GM23338 (cell line): ENCODE results near the gene ALAD. TPM values are rescaled to one million over a fixed set of nuclear protein-coding genes. Genes with fewer than 3 reads are reported as not detected.

Experiments used
- ATAC-seq: fragments of 200-7000 bp; cut with Tn5 transposase; 3 replicates; pipeline ENCODE4 v1.9.1; 2020
- DNase-seq: peaks from one replicate; pipeline ENCODE4 v3.0.0-alpha.2; 2015; ENCODE audit warnings: low spot score
- H2AFZ ChIP-seq: fragments of 200-600 bp; sonication (generic); 2 replicates; pipeline ENCODE4 v1.8.0; 2016; ENCODE audit warnings: antibody characterized with exemption, mild to moderate bottlenecking, moderate library complexity
- H3F3A ChIP-seq: fragments of 200-600 bp; sonication (generic); replicated peaks from 2 replicates; pipeline ENCODE4 v1.8.0; 2017; ENCODE audit warnings: antibody characterized with exemption, mixed run types, low read depth
- H3K27ac ChIP-seq: fragments of 200-600 bp; sonication (generic); 2 replicates; pipeline ENCODE4 v1.6.1; 2016; ENCODE audit warnings: low read depth
- H3K27me3 ChIP-seq: fragments of 200-600 bp; sonication (generic); 2 replicates; pipeline ENCODE4 v1.8.0; 2016; ENCODE audit warnings: mild to moderate bottlenecking, mixed run types, moderate library complexity; ENCODE audit not compliant: insufficient read depth
- H3K36me3 ChIP-seq: fragments of 200-600 bp; sonication (generic); 2 replicates; pipeline ENCODE4 v1.8.0; 2016; ENCODE audit warnings: mild to moderate bottlenecking; ENCODE audit not compliant: insufficient read depth
- H3K4me1 ChIP-seq: fragments of 200-600 bp; sonication (generic); 2 replicates; pipeline ENCODE4 v1.8.0; 2016; ENCODE audit warnings: mild to moderate bottlenecking, moderate library complexity; ENCODE audit not compliant: insufficient read depth
- H3K4me2 ChIP-seq: fragments of 200-600 bp; sonication (generic); 2 replicates; pipeline ENCODE4 v1.7.1; 2017; ENCODE audit warnings: mixed run types
- H3K4me3 ChIP-seq: fragments of 200-600 bp; sonication (generic); 2 replicates; pipeline ENCODE4 v1.6.1; 2016; ENCODE audit warnings: mixed run types
- H3K79me2 ChIP-seq: fragments of 200-600 bp; sonication (generic); replicated peaks from 2 replicates; pipeline ENCODE4 v1.8.0; 2017; ENCODE audit warnings: mild to moderate bottlenecking; ENCODE audit not compliant: insufficient read depth
- H3K9me2 ChIP-seq: fragments of 200-600 bp; sonication (generic); 2 replicates; pipeline ENCODE4 v1.8.0; 2017; ENCODE audit not compliant: insufficient read depth
- H4K20me1 ChIP-seq: fragments of 200-600 bp; sonication (generic); replicated peaks from 2 replicates; pipeline ENCODE4 v1.8.0; 2017; ENCODE audit warnings: mild to moderate bottlenecking; ENCODE audit not compliant: insufficient read depth
- H3K27ac Mint-ChIP-seq: 2 replicates; pipeline ENCODE4 v1.8.0; 2020; ENCODE audit warnings: inconsistent platforms, mild to moderate bottlenecking, moderate library complexity, mixed read lengths
- H3K27me3 Mint-ChIP-seq: 3 replicates; pipeline ENCODE4 v1.8.0; 2022; ENCODE audit warnings: low read depth, mild to moderate bottlenecking, moderate library complexity, mixed read lengths, inconsistent platforms; ENCODE audit not compliant: insufficient read depth, poor library complexity
- H3K36me3 Mint-ChIP-seq: 3 replicates; pipeline ENCODE4 v1.8.0; 2021; ENCODE audit warnings: low read depth, mild to moderate bottlenecking, inconsistent platforms, moderate library complexity, mixed read lengths
- H3K4me1 Mint-ChIP-seq: 3 replicates; pipeline ENCODE4 v1.8.0; 2020; ENCODE audit warnings: mild to moderate bottlenecking, inconsistent platforms, mixed read lengths
- H3K4me3 Mint-ChIP-seq: 3 replicates; pipeline ENCODE4 v1.8.0; 2021; ENCODE audit warnings: moderate library complexity, mild to moderate bottlenecking, inconsistent platforms, mixed read lengths
- H3K9me3 Mint-ChIP-seq: 3 replicates; pipeline ENCODE4 v1.8.0; 2020; ENCODE audit warnings: moderate library complexity, mild to moderate bottlenecking, inconsistent platforms, mixed read lengths
- CTCF ChIP-seq, 2 experiments: fragments of 200-600 bp in 1 of 2; sonication (generic) in 1 of 2; conservative IDR thresholded peaks; 2 replicates each; pipeline versions ENCODE4 v1.5.1 to v1.6.1; 2016 to 2017; ENCODE audit warnings: antibody characterized with exemption in 2 of 2, low read depth in 2 of 2, mild to moderate bottlenecking in 2 of 2, moderate library complexity in 1 of 2
- ETS1 ChIP-seq: IDR thresholded peaks from 2 replicates; pipeline ENCODE4 v1.6.1; 2016; ENCODE audit warnings: antibody characterized with exemption
- EZH2 ChIP-seq: fragments of 200-600 bp; sonication (generic); IDR thresholded peaks from one replicate; pipeline ENCODE4 v1.8.0; 2017; ENCODE audit warnings: antibody characterized with exemption, mild to moderate bottlenecking, low read depth; ENCODE audit not compliant: unreplicated experiment
- EZH2phosphoT487 ChIP-seq: fragments of 200-600 bp; sonication (generic); IDR thresholded peaks from one replicate; pipeline ENCODE4 v1.8.1; 2018; ENCODE audit warnings: antibody characterized with exemption; ENCODE audit not compliant: unreplicated experiment
- NANOG ChIP-seq: IDR thresholded peaks from 2 replicates; pipeline ENCODE4 v1.6.1; 2016; ENCODE audit warnings: antibody characterized with exemption, borderline replicate concordance
- POLR2AphosphoS5 ChIP-seq: IDR thresholded peaks from 2 replicates; pipeline ENCODE4 v1.6.1; 2016; ENCODE audit warnings: antibody characterized with exemption, low read depth
- STAT1 ChIP-seq: IDR thresholded peaks from one replicate; pipeline ENCODE4 v1.6.1; 2016; ENCODE audit warnings: antibody characterized with exemption; ENCODE audit not compliant: unreplicated experiment
- ZNF114 ChIP-seq: fragments of 250-450 bp; sonication (Bioruptor Pico); IDR thresholded peaks from 2 replicates; pipeline ENCODE4 v1.5.0; 2020; ENCODE audit warnings: mild to moderate bottlenecking, moderate library complexity
- ZNF462 ChIP-seq: fragments of 250-450 bp; sonication (Bioruptor Pico); IDR thresholded peaks from 2 replicates; pipeline ENCODE4 v1.5.0; 2020; ENCODE audit warnings: mild to moderate bottlenecking, moderate library complexity
- polyA plus RNA-seq: library from polyadenylated mRNA; unstranded; fragments of >200 nt; fragmentation: Nextera tagmentation; extraction: Ambion mirVana; gene quantifications from 2 replicates; pipeline ENCODE4 v1.2.1, GENCODE V29; 2016
- total RNA-seq: library from RNA; depleted of rRNA; stranded (reverse); fragments of >200 nt; shearing (Covaris generic); gene quantifications from 2 replicates; pipeline ENCODE4 v1.2.3, GENCODE V29; 2014

The ALAD gene
- total and polyA plus RNA-seq, 2 experiments from 2014 or later, result 7.1 to 10.1 TPM

- Mint-ChIP-seq H3K27ac (no peak overlapping the region), H3K36me3 (no peaks in the 10 kb centered on the region; the same call in 2 of the 3 replicates), H3K4me1 (peaks cover 4% of the 10 kb centered on the region; the same call in 2 of the 3 replicates), H3K27me3 (peaks cover 8% of the 10 kb centered on the region), H3K4me3 (peak overlapping the region; percentile 85), H3K9me3 (no peaks in the 10 kb centered on the region)
- Histone ChIP-seq H3K27me3 (no peaks in the 10 kb centered on the region), H3K4me3 (peak overlapping the region; percentile 92; the same call in 1 of the 2 replicates), H3F3A (0 out of 2 replicates have a peak, but pooled peaks cover 3% of the 10 kb centered on the region), H4K20me1 (no peaks in the 10 kb centered on the region), H3K4me1 (no peaks in the 10 kb centered on the region), H3K4me2 (peak overlapping the region; percentile 79; the same call in 1 of the 2 replicates), H2AFZ (no peak overlapping the region), H3K36me3 (no peaks in the 10 kb centered on the region), H3K9me2 (no peaks in the 10 kb centered on the region), H3K79me2 (no peaks in the 10 kb centered on the region), H3K27ac (no peak overlapping the region)
- DNase-seq (no peak), ATAC-seq (no peak)
- no peak for TF ChIP-seq EZH2
- no peak for TF ChIP-seq ZNF114 (CRISPR knock-in tag)
- no peak for TF ChIP-seq EZH2phosphoT487
- no peak for TF ChIP-seq STAT1
- no peak for TF ChIP-seq CTCF (conservative IDR thresholded peaks at IDR 0.05; ENCODE audit: low read depth in 2 of 2)
- no peak for TF ChIP-seq NANOG
- no peak for TF ChIP-seq POLR2AphosphoS5
- no peak for TF ChIP-seq ETS1
- no peak for TF ChIP-seq ZNF462
Observed at GRCh38 chr9:113399646-113400200, 1.4 kb downstream of the ALAD start.
